Fibroblast of skin of scalp (primary cell): ENCODE data around the gene MACROD2.
"Not testable (repeated sequence)": the region's sequence is repeated elsewhere in the genome, so short reads cannot be mapped to it uniquely, and the experiment has no call there.

Experiments used
- DNase-seq: peaks from one replicate; pipeline ENCODE4 v3.0.0-alpha.2; 2013

The MACROD2 gene

GRCh38 chr20:15195378-15195777, 1200.1 kb downstream of the MACROD2 start:
- DNase-seq, result no peak

GRCh38 chr20:15196547-15197255, 1201.4 kb downstream of the MACROD2 start:
- no peak for DNase-seq

GRCh38 chr20:15198017-15198416, 1202.7 kb downstream of the MACROD2 start:
- DNase-seq, result not testable (repeated sequence)

- DNase-seq, result no peak
These were observed 1204.4 kb downstream of the MACROD2 start for GRCh38 chr20:15199698-15200097.

GRCh38 chr20:15200147-15200565, 1204.8 kb downstream of the MACROD2 start:
- peak; percentile 39 for DNase-seq

DNA sequence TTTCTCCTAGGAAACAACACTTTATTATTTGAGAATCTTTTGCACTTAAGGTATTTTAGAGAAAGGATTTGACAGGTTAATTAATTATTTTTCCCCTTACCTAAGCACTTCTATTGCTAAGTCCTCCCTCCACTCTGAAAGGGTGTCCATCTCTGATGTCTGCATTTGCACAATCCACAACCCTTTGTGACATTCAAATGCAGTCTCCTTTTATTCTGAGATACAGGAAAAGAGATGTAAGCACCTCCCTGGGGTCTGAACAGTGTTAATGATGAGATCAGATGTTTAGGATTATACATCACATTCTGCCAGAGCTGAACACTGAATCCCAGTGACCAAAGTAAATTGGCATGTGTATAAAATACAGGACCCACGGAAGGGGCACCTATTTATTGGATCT, 1206.3 kb downstream of the MACROD2 start:
- DNase-seq, result no peak

DNA sequence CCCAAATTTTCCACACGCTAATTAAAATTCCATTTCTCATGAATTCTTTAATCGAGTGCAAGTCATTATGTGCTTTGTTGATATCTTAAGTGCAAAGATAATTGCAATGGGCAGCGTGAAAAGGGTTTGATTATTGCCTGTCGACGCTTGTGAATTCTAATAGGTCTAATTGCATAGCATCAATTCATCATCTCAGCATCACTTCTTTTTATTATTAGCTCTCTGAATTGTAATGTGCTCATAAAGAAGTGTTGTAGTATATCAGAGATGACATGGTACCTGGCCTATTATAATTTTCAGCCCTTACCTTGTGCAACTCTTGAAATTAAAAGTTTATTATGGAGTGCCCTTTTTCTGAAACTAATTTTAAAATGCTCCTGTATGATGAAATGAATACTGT, 1208.9 kb downstream of the MACROD2 start:
- DNase-seq, result no peak

DNA sequence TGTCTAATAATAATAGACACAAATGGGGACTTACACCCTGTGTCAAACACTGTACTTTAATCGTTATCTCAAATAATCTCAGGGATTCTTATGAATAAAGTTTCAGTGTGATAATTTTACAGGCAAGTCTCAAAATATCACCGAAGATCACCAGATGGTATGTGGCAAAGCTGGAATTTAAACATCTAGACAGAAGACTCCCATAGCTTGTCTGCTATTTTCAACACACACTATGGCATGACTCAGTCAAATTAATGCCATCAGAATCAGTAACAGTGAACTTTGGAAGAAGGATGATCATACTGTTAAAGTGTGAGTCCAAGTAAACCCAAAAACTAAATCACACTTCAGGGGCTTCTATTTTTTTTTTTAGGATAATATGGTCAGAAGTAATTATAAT, 1209.7 kb downstream of the MACROD2 start:
- DNase-seq, result peak; percentile 38

DNA sequence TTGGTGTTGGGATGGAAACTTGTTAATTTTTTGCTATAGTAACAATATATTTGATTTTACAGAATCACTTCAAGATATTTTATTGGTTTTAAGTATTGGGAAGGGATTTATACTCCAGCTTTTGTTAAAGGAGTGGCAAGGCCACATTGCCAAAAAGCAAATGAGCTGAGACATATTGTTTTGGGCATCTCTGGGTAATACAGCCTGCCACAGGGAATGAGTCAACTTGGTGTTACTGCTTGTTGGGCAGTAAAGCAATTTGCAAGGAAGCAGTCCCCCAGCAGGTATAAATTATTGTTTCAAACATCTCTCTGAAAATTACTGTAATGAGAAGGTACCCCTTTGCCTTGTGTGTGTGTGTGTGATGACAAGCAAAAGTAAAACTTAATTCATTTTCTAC, 1210.4 kb downstream of the MACROD2 start:
- no peak for DNase-seq

DNA sequence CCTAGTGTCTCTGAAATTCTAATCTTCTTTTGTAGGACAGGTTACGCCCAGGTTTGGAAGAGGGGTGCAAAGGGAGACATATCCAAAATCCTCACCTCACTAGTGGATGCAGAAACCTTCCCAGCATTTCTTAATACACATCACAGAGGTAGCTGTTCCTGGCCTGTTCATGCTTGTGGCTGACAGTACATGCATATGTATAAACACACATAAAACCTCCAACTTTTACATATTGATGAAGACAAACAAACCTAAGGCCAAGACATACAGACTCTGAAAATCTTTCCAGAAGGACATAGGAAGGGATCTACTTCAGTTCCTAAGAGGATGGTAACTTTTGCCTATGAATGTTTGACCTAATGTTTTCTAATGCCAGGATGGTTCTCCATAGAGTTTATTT, 1214.2 kb downstream of the MACROD2 start:
- DNase-seq, result no peak

- DNase-seq, result no peak
These were observed 1218.7 kb downstream of the MACROD2 start for GRCh38 chr20:15214051-15214450.

DNA sequence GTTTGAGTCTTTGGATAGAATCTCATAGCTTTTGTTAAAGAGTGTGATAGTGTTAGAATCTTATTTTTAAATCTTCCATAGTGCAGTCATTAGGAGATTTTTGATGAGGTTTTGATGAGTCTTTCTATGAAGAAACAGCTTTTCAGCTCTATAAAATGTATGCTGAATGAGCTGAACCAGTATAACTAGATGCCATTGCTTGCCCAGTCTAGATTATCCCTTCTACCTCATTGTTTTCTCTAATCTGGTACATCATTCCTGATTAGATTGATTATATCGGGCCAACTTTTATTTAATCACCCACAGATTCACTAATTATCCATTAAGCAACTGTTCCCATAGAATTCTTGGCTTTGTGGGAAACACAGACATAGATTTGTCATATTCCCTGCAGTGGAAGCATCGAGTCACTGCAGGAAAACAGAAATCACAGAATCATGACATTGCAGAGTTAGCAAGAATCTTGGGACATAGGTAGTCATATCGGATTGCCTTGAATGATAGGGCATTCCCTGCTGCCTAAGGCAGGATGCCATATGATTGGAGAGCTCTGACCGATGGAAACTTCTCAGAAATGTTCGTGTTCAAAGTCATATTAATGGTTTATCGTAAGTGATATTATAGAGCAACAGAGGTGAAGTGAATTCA, 1224.8 kb downstream of the MACROD2 start:
- peak; percentile 34 for DNase-seq

GRCh38 chr20:15220778-15221565, 1225.7 kb downstream of the MACROD2 start:
- DNase-seq, result peak; percentile 70

DNA sequence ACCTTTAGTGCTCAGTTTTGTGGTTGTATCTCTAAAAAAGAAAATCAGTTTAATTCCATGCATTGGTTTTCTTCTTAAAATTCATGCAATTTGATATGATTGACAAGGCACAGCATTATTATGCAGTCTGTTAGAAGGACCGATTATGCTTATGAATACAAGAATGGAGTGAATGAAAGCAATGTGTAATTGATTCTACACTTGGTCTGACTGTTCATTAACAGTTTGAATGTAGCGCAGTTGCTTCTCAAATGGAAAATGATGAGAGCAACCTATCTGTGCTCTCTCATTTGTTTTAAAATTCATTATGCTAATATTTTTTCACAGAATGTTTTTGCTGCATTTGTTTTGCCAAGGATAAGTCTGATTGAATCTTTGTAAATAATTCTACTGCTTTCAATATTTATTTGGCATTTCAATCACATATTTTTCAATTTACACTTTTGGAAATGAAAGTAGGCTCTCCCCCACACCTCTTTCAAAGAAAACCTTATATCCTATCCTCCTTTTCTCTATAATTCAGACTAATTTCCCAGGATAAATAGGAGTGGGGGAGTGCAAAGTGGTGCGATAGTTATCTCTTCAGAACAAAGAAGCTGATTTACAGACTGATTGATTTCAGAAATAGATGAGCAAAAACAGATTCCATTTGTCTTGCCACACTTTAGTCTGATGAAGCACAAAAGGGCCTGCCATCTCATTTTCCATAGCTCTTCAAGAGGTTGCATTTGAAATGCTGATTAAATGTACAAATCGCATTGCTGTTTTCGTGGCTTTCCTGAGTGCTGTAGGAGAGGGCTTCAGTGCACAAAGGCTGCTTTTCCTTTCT, 1227.4 kb downstream of the MACROD2 start:
- no peak for DNase-seq

GRCh38 chr20:15224199-15224598, 1228.9 kb downstream of the MACROD2 start:
- no peak for DNase-seq

DNA sequence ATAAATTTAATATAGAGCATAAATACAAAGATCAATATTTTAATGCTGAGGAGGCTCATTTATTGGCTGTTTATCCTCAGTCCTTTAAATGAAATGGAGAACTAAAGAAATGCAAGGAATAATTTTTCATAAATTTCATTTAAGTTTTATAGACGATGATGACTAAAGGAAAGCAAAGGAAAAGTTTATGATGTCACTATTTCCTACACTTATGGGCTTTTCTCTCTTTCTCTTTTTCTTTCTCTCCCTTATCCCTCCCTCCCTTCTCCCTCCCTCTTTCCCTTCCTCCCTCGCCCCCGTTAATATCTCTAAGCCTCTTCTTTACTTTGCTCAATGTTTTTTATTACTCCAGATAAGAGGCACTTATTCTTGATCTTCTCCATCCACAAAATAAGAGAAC, 1231.8 kb downstream of the MACROD2 start:
- DNase-seq, result no peak

DNA sequence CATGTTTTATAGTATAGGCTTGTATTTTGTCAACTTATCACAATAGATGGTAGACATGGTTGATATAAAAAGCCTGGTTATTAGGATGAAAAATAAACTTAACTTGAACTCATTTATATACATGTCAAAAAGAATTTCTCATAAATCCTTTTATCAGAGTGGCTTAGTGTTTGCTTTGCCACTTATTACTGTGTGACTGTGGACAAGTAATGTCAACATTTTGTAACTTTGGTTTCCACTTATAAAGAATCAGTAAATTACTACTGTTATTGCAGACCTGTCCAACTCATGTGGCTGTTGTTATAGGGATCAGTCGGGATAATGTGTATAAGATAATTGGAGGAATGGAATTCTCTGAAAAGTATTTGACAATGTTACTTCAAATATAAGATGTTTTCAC, 1236.9 kb downstream of the MACROD2 start:
- DNase-seq, result no peak

DNA sequence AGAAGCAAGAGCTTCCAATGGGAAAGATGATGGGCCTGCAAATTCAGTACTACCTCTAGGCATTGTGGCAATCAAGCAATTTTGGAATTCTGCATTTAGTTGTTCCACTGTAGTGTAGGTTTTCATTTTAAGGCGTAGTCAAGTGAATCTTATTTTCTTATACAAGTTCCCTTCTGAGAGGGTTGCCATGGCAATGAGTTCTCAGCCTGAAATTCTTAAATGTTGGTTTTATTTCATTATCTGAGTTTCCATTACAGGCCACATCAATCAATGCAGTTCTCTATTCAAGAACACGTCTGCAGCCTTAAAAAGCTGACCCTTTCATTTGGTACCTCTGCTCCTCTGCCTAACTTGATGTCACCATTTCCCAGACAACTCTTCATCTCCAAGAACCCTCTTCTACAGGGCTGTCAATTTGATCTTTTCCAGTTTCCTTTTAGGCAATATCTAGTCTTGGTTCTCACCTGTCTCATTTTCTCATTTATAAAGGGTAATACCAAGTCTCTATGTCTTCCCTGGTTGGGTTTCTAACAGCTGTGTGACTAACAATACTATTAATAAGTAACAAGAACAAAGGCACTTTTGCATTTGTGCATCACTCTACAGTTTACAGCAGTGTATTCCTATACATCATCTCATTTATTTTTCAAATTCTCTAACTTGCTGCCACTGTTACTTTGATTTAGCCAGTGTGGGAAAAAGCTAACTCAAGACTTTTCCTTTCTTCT, 1240.3 kb downstream of the MACROD2 start:
- no peak for DNase-seq

- peak; percentile 60 for DNase-seq
These were observed 1241.5 kb downstream of the MACROD2 start for GRCh38 chr20:15236812-15237211.

- no peak for DNase-seq
These were observed 1244.4 kb downstream of the MACROD2 start for GRCh38 chr20:15239542-15240206.

- DNase-seq, result peak; percentile 58
These were observed 1245.5 kb downstream of the MACROD2 start for GRCh38 chr20:15240801-15241200.
